ENCODE results near the gene FLT1.

The FLT1 gene

GRCh38 chr13:28448651-28449358 is 46.1 kb downstream of the FLT1 start:
- no peak for DNase-seq
- Mint-ChIP-seq H3K27ac (no peak overlapping the region), H3K4me1 (ENCODE audit: low read depth) (peaks cover 2% of the 10 kb centered on the region), H3K4me3 (no peak overlapping the region), H3K27me3 (peaks cover 3% of the 10 kb centered on the region), H3K9me3 (peaks cover 11% of the 10 kb centered on the region), H3K36me3 (ENCODE audit: low read depth) (peaks cover 39% of the 10 kb centered on the region)

- Mint-ChIP-seq H3K4me1 (ENCODE audit: low read depth) (peaks cover 2% of the 10 kb centered on the region), H3K27me3 (peaks cover 5% of the 10 kb centered on the region), H3K27ac (no peak overlapping the region), H3K9me3 (peaks cover 11% of the 10 kb centered on the region), H3K4me3 (no peak overlapping the region), H3K36me3 (ENCODE audit: low read depth) (peaks cover 39% of the 10 kb centered on the region)
- no peak for DNase-seq
Measured at GRCh38 chr13:28447989-28448388, 46.9 kb downstream of the FLT1 start.

GRCh38 chr13:28447206-28447605 is 47.7 kb downstream of the FLT1 start:
- Mint-ChIP-seq H3K9me3 (peaks cover 11% of the 10 kb centered on the region), H3K4me1 (ENCODE audit: low read depth) (peaks cover 2% of the 10 kb centered on the region), H3K27me3 (peaks cover 5% of the 10 kb centered on the region), H3K4me3 (no peak overlapping the region), H3K27ac (no peak overlapping the region), H3K36me3 (ENCODE audit: low read depth) (peaks cover 39% of the 10 kb centered on the region)
- no peak for DNase-seq

GRCh38 chr13:28442839-28443238 is 52.1 kb downstream of the FLT1 start:
- DNase-seq, result no peak
- Mint-ChIP-seq H3K27ac (no peak overlapping the region), H3K4me1 (ENCODE audit: low read depth) (no peaks in the 10 kb centered on the region), H3K9me3 (peaks cover 8% of the 10 kb centered on the region), H3K4me3 (no peak overlapping the region), H3K36me3 (ENCODE audit: low read depth) (peaks cover 21% of the 10 kb centered on the region), H3K27me3 (peaks cover 8% of the 10 kb centered on the region)

- Mint-ChIP-seq H3K9me3 (peaks cover 4% of the 10 kb centered on the region), H3K4me3 (no peak overlapping the region), H3K27ac (no peak overlapping the region), H3K27me3 (peaks cover 8% of the 10 kb centered on the region), H3K36me3 (ENCODE audit: low read depth) (peaks cover 26% of the 10 kb centered on the region), H3K4me1 (ENCODE audit: low read depth) (no peaks in the 10 kb centered on the region)
- no peak for DNase-seq
Measured at GRCh38 chr13:28441529-28441928, 53.4 kb downstream of the FLT1 start.

GRCh38 chr13:28440774-28441504 is 54.0 kb downstream of the FLT1 start:
- Mint-ChIP-seq H3K36me3 (ENCODE audit: low read depth) (peaks cover 31% of the 10 kb centered on the region), H3K4me3 (no peak overlapping the region)
- DNase-seq, result no peak

GRCh38 chr13:28438598-28439334 is 56.2 kb downstream of the FLT1 start:
- Mint-ChIP-seq H3K4me3 (no peak overlapping the region), H3K36me3 (ENCODE audit: low read depth) (peaks cover 40% of the 10 kb centered on the region), H3K9me3 (peaks cover 2% of the 10 kb centered on the region), H3K4me1 (ENCODE audit: low read depth) (no peaks in the 10 kb centered on the region), H3K27me3 (peaks cover 5% of the 10 kb centered on the region), H3K27ac (no peak overlapping the region)
- DNase-seq, result no peak

More at GRCh38 chr13:28440774-28441504, 54.0 kb downstream of the FLT1 start:
- H3K4me1 Mint-ChIP-seq (ENCODE audit: low read depth), result no peaks in the 10 kb centered on the region
- H3K27ac Mint-ChIP-seq, result no peak overlapping the region
- H3K9me3 Mint-ChIP-seq, result peaks cover 4% of the 10 kb centered on the region
- peaks cover 8% of the 10 kb centered on the region for H3K27me3 Mint-ChIP-seq

GRCh38 chr13:28438067-28438466 is 56.9 kb downstream of the FLT1 start:
- H3K4me3 Mint-ChIP-seq, result no peak overlapping the region
- H3K27me3 Mint-ChIP-seq, result peaks cover 2% of the 10 kb centered on the region
- DNase-seq, result no peak
- H3K9me3 Mint-ChIP-seq, result peaks cover 2% of the 10 kb centered on the region
- no peak overlapping the region for H3K27ac Mint-ChIP-seq
- peaks cover 42% of the 10 kb centered on the region for H3K36me3 Mint-ChIP-seq (ENCODE audit: low read depth)
- no peaks in the 10 kb centered on the region for H3K4me1 Mint-ChIP-seq (ENCODE audit: low read depth)

- Mint-ChIP-seq H3K36me3 (ENCODE audit: low read depth) (peaks cover 53% of the 10 kb centered on the region), H3K9me3 (no peaks in the 10 kb centered on the region), H3K27me3 (no peaks in the 10 kb centered on the region), H3K4me3 (no peak overlapping the region), H3K4me1 (ENCODE audit: low read depth) (no peaks in the 10 kb centered on the region), H3K27ac (no peak overlapping the region)
- DNase-seq, result no peak
Measured at GRCh38 chr13:28435917-28436316, 59.0 kb downstream of the FLT1 start.

GRCh38 chr13:28434926-28435325 is 60.0 kb downstream of the FLT1 start:
- no peaks in the 10 kb centered on the region for H3K4me1 Mint-ChIP-seq (ENCODE audit: low read depth)
- peaks cover 55% of the 10 kb centered on the region for H3K36me3 Mint-ChIP-seq (ENCODE audit: low read depth)
- DNase-seq, result no peak
- H3K27me3 Mint-ChIP-seq, result no peaks in the 10 kb centered on the region
- no peaks in the 10 kb centered on the region for H3K9me3 Mint-ChIP-seq
- H3K4me3 Mint-ChIP-seq, result no peak overlapping the region
- H3K27ac Mint-ChIP-seq, result no peak overlapping the region

- peaks cover 3% of the 10 kb centered on the region for H3K27me3 Mint-ChIP-seq
- H3K36me3 Mint-ChIP-seq (ENCODE audit: low read depth), result peaks cover 68% of the 10 kb centered on the region
- H3K27ac Mint-ChIP-seq, result no peak overlapping the region
- H3K4me1 Mint-ChIP-seq (ENCODE audit: low read depth), result no peaks in the 10 kb centered on the region
- H3K4me3 Mint-ChIP-seq, result no peak overlapping the region
- no peak for DNase-seq
- H3K9me3 Mint-ChIP-seq, result no peaks in the 10 kb centered on the region
Measured at GRCh38 chr13:28432816-28433560, 61.9 kb downstream of the FLT1 start.

GRCh38 chr13:28429685-28430290 is 65.1 kb downstream of the FLT1 start:
- Mint-ChIP-seq H3K4me3 (no peak overlapping the region), H3K36me3 (ENCODE audit: low read depth) (peaks cover 70% of the 10 kb centered on the region), H3K4me1 (ENCODE audit: low read depth) (no peaks in the 10 kb centered on the region), H3K27me3 (peaks cover 3% of the 10 kb centered on the region), H3K9me3 (no peaks in the 10 kb centered on the region), H3K27ac (no peak overlapping the region)
- no peak for DNase-seq

GRCh38 chr13:28429096-28429495 is 65.8 kb downstream of the FLT1 start:
- H3K27me3 Mint-ChIP-seq, result peaks cover 3% of the 10 kb centered on the region
- peaks cover 70% of the 10 kb centered on the region for H3K36me3 Mint-ChIP-seq (ENCODE audit: low read depth)
- no peak overlapping the region for H3K27ac Mint-ChIP-seq
- no peak overlapping the region for H3K4me3 Mint-ChIP-seq
- no peak for DNase-seq
- H3K9me3 Mint-ChIP-seq, result no peaks in the 10 kb centered on the region
- no peaks in the 10 kb centered on the region for H3K4me1 Mint-ChIP-seq (ENCODE audit: low read depth)

- H3K27ac Mint-ChIP-seq, result no peak overlapping the region
- H3K9me3 Mint-ChIP-seq, result no peaks in the 10 kb centered on the region
- H3K4me3 Mint-ChIP-seq, result no peak overlapping the region
Measured at GRCh38 chr13:28426381-28426780, 68.5 kb downstream of the FLT1 start.

More at GRCh38 chr13:28426381-28426780, 68.5 kb downstream of the FLT1 start:
- DNase-seq, result no peak
- H3K27me3 Mint-ChIP-seq, result peaks cover 3% of the 10 kb centered on the region
- peaks cover 10% of the 10 kb centered on the region for H3K4me1 Mint-ChIP-seq (ENCODE audit: low read depth)
- peaks cover 56% of the 10 kb centered on the region for H3K36me3 Mint-ChIP-seq (ENCODE audit: low read depth)
